ENCODE results near the gene NECTIN4. TPM values are rescaled to one million over a fixed set of nuclear protein-coding genes. Genes with fewer than 3 reads are reported as not detected.
"Not testable (repeated sequence)": the region's sequence is repeated elsewhere in the genome, so short reads cannot be mapped to it uniquely, and the experiment has no call there.

Gene NECTIN4
- total RNA-seq, 2 experiments from 2014 or later: not detected

DNA sequence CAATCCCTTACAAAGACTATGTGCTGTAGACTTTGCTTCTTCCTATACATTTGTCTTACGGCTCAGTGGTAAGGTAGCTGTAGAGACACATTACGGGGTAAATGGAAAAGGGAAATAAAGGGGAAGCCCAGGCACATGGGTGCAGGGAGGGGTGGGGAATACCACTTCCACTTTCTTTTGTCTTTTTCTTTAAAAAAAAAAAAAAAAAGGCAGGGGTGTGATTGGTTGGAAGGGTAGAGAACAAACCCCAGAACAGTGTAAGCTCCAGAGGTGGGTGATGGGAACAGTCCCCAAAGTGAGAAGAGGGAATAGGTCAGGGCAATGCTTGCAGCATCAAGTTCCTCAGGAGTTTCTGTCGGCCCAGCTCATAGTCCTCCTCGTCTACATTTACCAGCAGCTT is 32.5 kb upstream of the NECTIN4 start:
- Mint-ChIP-seq H3K36me3 (ENCODE audit: low read depth) (peaks cover 76% of the 10 kb centered on the region), H3K4me3 (no peak overlapping the region), H3K27me3 (no peaks in the 10 kb centered on the region), H3K9me3 (no peaks in the 10 kb centered on the region), H3K27ac (no peak overlapping the region), H3K4me1 (peaks cover 37% of the 10 kb centered on the region)
- no peak for DNase-seq
- POLR2A ChIA-PET: interaction anchor here (1.4 to 1.5 kb wide), 2 partner anchors 32 to 76 kb away, joined by 3 to 5 read pairs; partner anchors contain the start of genes UFC1 and USF1
- CTCF ChIA-PET: no interaction called here

DNA sequence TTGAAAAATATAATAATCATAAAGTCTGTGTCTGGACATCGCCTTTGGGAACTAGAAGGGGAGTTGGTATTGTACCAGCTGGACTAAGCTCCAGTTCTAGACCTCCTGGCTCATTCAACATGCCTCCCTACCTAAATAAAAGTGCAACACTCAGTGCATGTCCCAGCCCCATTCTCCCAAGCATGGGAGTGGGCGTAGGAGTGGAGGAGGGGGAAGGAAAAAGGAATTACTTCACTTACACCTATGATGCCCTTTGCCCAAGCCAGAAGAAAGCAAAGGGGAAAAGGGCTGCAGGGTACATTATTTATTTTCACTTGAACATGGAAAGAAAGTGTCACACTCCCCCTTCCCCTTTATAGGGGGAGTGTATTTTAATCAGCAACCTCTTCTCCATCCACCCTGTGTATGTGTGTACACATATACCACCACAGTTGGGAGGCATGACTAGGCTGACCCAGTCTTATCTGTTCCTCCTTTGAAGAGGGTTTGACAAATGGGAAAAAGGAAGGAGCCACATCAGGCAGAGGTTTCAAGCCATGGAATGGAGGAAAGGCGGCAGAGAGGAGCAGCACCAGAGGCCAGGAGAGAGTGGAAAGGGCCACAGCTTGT is 31.8 kb upstream of the NECTIN4 start:
- POLR2A ChIA-PET: interaction anchor here (1.5 kb wide), 1 partner anchor 33 kb away, joined by 5 read pairs; the partner anchor contains the start of gene UFC1
- H3K36me3 Mint-ChIP-seq (ENCODE audit: low read depth): peaks cover 71% of the 10 kb centered on the region

DNA sequence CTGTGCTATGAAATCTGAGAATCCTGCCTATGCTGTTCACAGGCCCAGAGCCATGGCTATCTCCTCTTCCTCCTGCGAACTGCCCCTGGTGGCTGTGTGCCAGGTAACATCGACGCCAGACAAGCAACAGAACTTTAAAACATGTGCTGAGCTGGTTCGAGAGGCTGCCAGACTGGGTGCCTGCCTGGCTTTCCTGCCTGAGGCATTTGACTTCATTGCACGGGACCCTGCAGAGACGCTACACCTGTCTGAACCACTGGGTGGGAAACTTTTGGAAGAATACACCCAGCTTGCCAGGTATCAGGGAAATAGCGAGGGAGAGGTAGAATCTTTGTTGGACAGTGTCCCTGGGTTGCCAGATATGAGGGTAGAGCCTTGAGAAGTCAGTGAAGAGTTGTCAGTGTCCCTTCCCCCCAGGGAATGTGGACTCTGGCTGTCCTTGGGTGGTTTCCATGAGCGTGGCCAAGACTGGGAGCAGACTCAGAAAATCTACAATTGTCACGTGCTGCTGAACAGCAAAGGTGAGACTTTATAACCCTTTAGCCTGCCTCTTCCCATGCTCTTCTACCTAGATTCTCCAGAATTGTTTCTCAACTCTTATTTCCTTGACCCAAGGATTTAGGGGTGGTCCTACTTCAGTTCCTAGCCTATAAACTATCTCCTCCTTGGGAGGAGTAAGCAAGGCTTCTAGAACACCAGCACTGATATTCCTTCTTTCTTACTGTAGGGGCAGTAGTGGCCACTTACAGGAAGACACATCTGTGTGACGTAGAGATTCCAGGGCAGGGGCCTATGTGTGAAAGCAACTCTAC is 29.9 kb upstream of the NECTIN4 start:
- peaks cover 63% of the 10 kb centered on the region for H3K36me3 Mint-ChIP-seq (ENCODE audit: low read depth)
- no peaks in the 10 kb centered on the region for H3K9me3 Mint-ChIP-seq
- H3K4me3 Mint-ChIP-seq: peak overlapping the region; percentile 93
- H3K27ac Mint-ChIP-seq: peak overlapping the region; percentile 95
- ChIA-PET CTCF (interaction anchor here (0.9 to 3.4 kb wide), 4 partner anchors 15 to 78 kb away, joined by 3 to 21 read pairs (median 6); partner anchors contain the start of genes ARHGAP30 and DEDD), POLR2A (interaction anchor here (1.3 to 3.5 kb wide), 5 partner anchors 8 to 82 kb away, joined by 5 to 21 read pairs (median 12); partner anchors contain the start of genes NDUFS2, PPOX, UFC1 and USF1)
- H3K27me3 Mint-ChIP-seq: no peaks in the 10 kb centered on the region
- H3K4me1 Mint-ChIP-seq: peaks cover 53% of the 10 kb centered on the region
- DNase-seq: peak; percentile 66

More for the DNA sequence above, 31.8 kb upstream of the NECTIN4 start:
- Mint-ChIP-seq H3K4me3 (no peak overlapping the region), H3K27ac (no peak overlapping the region), H3K4me1 (peaks cover 40% of the 10 kb centered on the region), H3K27me3 (no peaks in the 10 kb centered on the region), H3K9me3 (no peaks in the 10 kb centered on the region)
- CTCF ChIA-PET: interaction anchor here (0.8 kb wide), 1 partner anchor 105 kb away, joined by 3 read pairs; the partner anchor contains the start of gene TOMM40L
- no peak for DNase-seq

DNA sequence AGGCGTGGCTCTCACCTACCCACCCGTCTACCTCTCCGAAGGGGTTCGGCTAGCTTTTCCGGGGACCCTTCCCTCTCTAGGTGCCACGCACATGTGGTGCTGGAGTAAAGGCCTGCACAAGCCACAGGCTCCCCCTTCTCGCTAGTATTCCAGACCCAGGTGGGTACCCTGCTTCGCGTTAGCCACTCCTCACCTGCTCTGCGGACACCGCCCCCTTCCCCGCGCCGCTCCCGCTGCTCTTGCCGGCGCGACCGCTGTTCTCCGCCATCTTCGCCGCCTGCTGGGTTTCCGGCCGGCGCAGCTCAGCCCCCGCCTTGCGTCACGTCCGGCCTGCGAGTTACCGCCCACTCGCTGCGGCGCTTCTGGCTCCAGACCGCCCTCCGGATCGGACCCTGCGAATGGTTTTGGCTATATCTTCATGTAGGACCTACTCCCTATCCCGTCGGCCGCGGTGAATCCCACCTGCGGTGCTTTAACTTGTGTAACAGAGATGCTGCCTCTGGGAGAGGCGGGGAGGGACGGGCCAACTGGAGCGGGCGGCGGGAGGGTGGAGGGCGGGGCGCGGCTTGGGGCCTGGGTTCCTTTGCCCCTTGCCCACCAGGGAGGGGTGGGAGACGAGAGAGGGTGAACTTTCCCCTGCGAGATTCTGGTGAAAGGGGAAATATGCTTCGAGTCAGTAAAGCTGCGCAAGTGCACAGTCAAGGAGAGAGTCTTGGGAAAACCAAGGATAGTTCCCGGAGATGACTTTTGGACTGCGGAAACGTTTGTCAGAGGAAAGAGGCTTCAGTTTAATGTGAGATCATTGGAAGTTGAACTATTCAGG is 28.6 kb upstream of the NECTIN4 start, which contains the start of the genes NIT1 and PFDN2:
TSS of gene NIT1 (plus strand) at position 347 of the 823 bp plus-strand sequence. CDS start at position 419, 72 bp downstream.
TSS of gene PFDN2 (minus strand) at position 279 of the 823 bp plus-strand sequence. CDS start at position 268, 11 bp downstream.
- peak; percentile 89 for DNase-seq
- Mint-ChIP-seq H3K4me3 (peak within 1 kb of the TSS; percentile 93), H3K9me3 (no peaks in the 10 kb centered on the region), H3K4me1 (peaks cover 66% of the 10 kb centered on the region), H3K27ac (peak within 1 kb of the TSS; percentile 95), H3K27me3 (no peaks in the 10 kb centered on the region), H3K36me3 (ENCODE audit: low read depth) (peaks cover 63% of the 10 kb centered on the region)
- ChIA-PET POLR2A (interaction anchor here (0.8 to 3.7 kb wide), 24 partner anchors 10 to 491 kb away, joined by 3 to 27 read pairs (median 6); partner anchors contain the start of genes B4GALT3, F11R, KLHDC9 and NDUFS2), CTCF (interaction anchor here (0.5 to 3.4 kb wide), 13 partner anchors 10 to 264 kb away, joined by 3 to 21 read pairs (median 4); partner anchors contain the start of genes ARHGAP30, DEDD, KLHDC9 and TOMM40L)

DNA sequence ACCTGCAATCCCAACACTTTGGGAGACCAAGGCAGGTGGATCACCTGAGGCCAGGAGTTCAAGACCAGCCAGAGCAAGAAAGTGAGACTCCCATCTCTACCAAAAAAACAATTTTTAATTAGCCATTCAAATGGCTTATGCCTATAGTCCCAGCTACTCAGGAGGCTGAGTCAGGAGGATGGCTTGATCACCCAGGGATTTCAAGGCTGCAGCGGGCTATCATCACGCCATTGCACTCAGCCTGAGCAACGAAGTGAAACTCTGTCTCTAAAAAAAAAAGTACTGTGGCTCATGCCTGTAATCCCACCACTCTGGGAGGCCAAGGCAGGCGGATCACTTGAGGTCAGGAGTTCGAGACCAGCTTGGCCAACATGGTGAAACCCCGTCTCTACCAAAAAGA is 26.6 kb upstream of the NECTIN4 start:
- H3K4me1 Mint-ChIP-seq: peaks cover 72% of the 10 kb centered on the region
- not testable (repeated sequence) for DNase-seq
- CTCF ChIA-PET: interaction anchor here (1.2 to 3.4 kb wide), 3 partner anchors 18 to 48 kb away, joined by 3 to 21 read pairs (median 14); partner anchors contain the start of genes DEDD and KLHDC9

DNA sequence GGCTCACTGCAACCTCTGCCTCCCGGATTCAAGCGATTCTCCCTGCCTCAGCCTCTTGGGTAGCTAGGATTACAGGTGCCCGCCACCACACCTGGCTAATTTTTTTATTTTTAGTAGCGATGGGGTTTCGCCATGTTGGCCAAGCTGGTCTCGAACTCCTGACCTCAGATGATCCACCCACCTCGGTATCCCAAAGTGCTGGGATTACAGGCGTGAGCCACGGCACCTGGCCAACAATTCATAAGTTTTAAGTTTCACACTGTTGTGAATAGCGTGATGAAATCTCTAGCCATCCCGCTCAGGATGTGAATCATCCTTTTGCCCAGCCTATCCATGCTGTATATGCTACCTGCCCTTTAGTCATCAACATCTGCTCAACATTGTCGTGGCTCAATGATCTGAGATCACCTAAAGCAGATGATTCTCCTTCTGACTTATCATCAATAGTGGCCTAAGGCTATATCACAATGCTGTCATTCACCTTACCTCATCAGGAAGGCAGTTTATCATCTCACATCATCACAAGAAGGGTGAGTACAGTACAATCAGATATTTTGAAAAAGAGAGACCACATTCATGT is 25.9 kb upstream of the NECTIN4 start:
- H3K27ac Mint-ChIP-seq: peak overlapping the region; percentile 95
- peaks cover 39% of the 10 kb centered on the region for H3K36me3 Mint-ChIP-seq (ENCODE audit: low read depth)
- POLR2A ChIA-PET: interaction anchor here (1.9 to 3.7 kb wide), 2 partner anchors 16 kb away, joined by 4 to 27 read pairs; partner anchors contain the start of gene KLHDC9
- DNase-seq: peak; percentile 58
- no peaks in the 10 kb centered on the region for H3K9me3 Mint-ChIP-seq
- no peaks in the 10 kb centered on the region for H3K27me3 Mint-ChIP-seq
- peak overlapping the region; percentile 93 for H3K4me3 Mint-ChIP-seq
- CTCF ChIA-PET: no interaction called here
- H3K4me1 Mint-ChIP-seq: peaks cover 68% of the 10 kb centered on the region

More for the DNA sequence above, 26.6 kb upstream of the NECTIN4 start:
- not testable (repeated sequence) for H3K9me3 Mint-ChIP-seq, H3K27me3 Mint-ChIP-seq
- H3K27ac Mint-ChIP-seq: peak overlapping the region; percentile 95
- peak overlapping the region; percentile 93 for H3K4me3 Mint-ChIP-seq
- POLR2A ChIA-PET: interaction anchor here (2.0 to 3.7 kb wide), 5 partner anchors 17 to 198 kb away, joined by 5 to 27 read pairs (median 11); partner anchors contain the start of genes KLHDC9, SDHC, UFC1 and USF1
- H3K36me3 Mint-ChIP-seq (ENCODE audit: low read depth): peaks cover 43% of the 10 kb centered on the region

DNA sequence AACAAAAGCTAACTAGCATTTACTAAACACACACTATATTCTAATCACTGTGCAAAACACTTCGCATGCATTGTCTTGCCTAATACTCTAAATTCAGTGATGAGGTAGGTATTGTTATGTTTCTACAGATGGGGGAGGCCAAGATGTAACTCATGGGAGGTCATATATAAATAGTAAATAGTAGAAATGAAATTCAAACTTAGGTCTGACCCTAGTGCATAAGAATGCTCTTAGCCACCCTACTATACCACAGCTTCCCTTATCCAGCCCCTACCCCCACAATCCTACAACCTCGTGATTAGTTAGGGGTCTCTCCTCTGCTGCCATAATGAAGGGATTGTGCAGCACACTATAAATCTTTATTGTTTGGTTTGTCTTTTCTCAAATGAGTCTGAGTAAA is 25.2 kb upstream of the NECTIN4 start:
- ChIA-PET CTCF (no interaction called here), POLR2A (interaction anchor here (0.7 to 1.9 kb wide), 4 partner anchors 17 to 68 kb away, joined by 3 to 7 read pairs (median 4); partner anchors contain the start of genes ARHGAP30 and USF1)
- DNase-seq: no peak
- peaks cover 62% of the 10 kb centered on the region for H3K4me1 Mint-ChIP-seq
- no peak overlapping the region for H3K4me3 Mint-ChIP-seq
- H3K27me3 Mint-ChIP-seq: no peaks in the 10 kb centered on the region
- peak overlapping the region; percentile 95 for H3K27ac Mint-ChIP-seq
- peaks cover 32% of the 10 kb centered on the region for H3K36me3 Mint-ChIP-seq (ENCODE audit: low read depth)
- H3K9me3 Mint-ChIP-seq: no peaks in the 10 kb centered on the region

DNA sequence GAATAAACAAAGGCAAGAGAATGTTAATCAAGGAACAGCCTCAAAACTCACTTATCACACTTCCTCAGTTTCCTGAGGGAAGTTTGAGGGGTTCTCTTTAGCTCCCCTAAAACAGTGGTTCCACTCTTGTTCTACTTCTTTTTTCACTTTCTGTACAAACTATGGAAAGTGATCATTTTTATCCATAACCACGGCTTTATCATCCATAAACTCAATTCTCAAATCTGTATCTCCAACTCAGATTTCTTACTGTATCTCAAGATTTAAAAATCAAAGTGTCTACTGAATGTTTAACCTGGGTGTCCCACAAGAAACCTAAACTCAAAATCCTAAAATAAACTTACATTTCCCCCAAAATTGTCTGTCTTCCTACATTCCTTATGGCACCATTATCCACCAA is 24.6 kb upstream of the NECTIN4 start:
- no peak overlapping the region for H3K4me3 Mint-ChIP-seq

DNA sequence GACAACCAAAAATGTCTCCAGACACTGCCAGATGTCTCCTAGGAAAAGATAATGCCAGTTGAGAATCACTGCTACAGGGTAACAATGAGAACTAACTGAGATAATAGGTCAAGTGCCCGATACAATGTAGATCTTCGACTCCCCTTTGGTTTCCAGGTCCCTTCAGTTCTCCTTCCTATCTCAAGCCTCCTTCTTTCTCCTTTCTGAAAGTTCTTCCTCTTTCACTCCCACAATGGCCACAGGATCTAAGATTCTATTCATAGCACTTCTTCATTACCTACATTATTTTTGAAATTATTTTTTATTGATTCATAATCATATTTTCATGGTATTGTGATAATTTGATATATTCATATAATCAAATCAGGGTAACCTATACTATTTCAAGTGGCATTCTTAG is 22.2 kb upstream of the NECTIN4 start:
- Mint-ChIP-seq H3K9me3 (no peaks in the 10 kb centered on the region), H3K4me1 (peaks cover 48% of the 10 kb centered on the region), H3K36me3 (ENCODE audit: low read depth) (peaks cover 27% of the 10 kb centered on the region), H3K27ac (no peak overlapping the region), H3K4me3 (no peak overlapping the region), H3K27me3 (no peaks in the 10 kb centered on the region)
- ChIA-PET CTCF (interaction anchor here (1.2 to 1.5 kb wide), 3 partner anchors 13 to 55 kb away, joined by 3 to 6 read pairs (median 4); partner anchors contain the start of genes KLHDC9 and PPOX), POLR2A (interaction anchor here (1.2 kb wide), 1 partner anchor 43 kb away, joined by 3 read pairs; no protein-coding TSS in a partner anchor)
- DNase-seq: no peak

More for the DNA sequence above, 24.6 kb upstream of the NECTIN4 start:
- peaks cover 58% of the 10 kb centered on the region for H3K4me1 Mint-ChIP-seq
- peaks cover 30% of the 10 kb centered on the region for H3K36me3 Mint-ChIP-seq (ENCODE audit: low read depth)
- ChIA-PET CTCF (interaction anchor here (1.0 kb wide), 1 partner anchor 72 kb away, joined by 3 read pairs; no protein-coding TSS in a partner anchor), POLR2A (interaction anchor here (0.7 to 1.9 kb wide), 4 partner anchors 18 to 68 kb away, joined by 3 to 7 read pairs (median 4); partner anchors contain the start of genes ARHGAP30 and USF1)
- H3K9me3 Mint-ChIP-seq: no peaks in the 10 kb centered on the region
- no peak for DNase-seq
- H3K27me3 Mint-ChIP-seq: no peaks in the 10 kb centered on the region
- peak overlapping the region; percentile 56 for H3K27ac Mint-ChIP-seq

DNA sequence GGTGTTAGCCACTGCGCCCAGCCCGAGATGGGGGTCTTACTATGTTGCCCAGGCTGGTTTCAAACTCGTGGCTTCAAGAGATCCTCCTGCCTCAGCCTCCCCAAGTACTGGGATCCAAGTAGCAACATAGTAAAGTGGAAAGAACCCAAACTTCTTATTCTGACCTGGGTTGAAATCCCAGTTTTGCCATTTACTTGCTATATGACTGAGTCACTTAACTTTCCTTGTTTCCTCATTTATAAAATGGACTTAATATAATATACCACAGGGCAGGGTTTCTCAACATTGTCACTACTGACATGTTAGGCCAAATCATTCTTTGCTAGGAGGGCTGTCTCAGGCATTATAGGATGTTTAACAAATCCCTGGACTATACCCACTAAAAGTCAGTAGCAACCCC is 21.8 kb upstream of the NECTIN4 start:
- no peak overlapping the region for H3K27ac Mint-ChIP-seq

DNA sequence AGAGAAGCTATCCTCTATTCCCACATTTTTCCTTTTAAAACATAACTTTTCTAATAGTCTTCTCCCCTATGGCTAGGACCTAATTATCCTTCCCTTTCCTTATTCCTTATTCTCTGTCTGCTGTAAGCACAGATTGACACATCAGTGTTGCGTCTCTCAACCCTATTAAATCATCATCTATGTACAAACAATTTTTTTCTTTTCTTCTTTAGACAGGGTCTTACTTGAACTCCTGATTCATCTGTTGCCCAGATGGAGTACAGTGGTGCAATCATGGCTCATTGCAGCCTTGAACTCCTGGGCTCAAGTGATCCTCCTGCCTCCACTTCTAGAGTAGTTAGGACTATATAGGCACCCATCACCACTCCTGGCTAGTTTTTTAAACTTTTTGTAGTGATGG is 17.1 kb upstream of the NECTIN4 start:
- peaks cover 8% of the 10 kb centered on the region for H3K4me1 Mint-ChIP-seq
- H3K9me3 Mint-ChIP-seq: no peaks in the 10 kb centered on the region
- no peak overlapping the region for H3K27ac Mint-ChIP-seq
- peaks cover 21% of the 10 kb centered on the region for H3K36me3 Mint-ChIP-seq (ENCODE audit: low read depth)
- CTCF ChIA-PET: no interaction called here
- no peak for DNase-seq
- POLR2A ChIA-PET: interaction anchor here (0.8 to 0.9 kb wide), 2 partner anchors 49 to 95 kb away, joined by 3 read pairs; partner anchors contain the start of gene NDUFS2
- no peak overlapping the region for H3K4me3 Mint-ChIP-seq
- H3K27me3 Mint-ChIP-seq: no peaks in the 10 kb centered on the region

More for the DNA sequence above, 21.8 kb upstream of the NECTIN4 start:
- DNase-seq: no peak
- peaks cover 31% of the 10 kb centered on the region for H3K36me3 Mint-ChIP-seq (ENCODE audit: low read depth)
- no peaks in the 10 kb centered on the region for H3K27me3 Mint-ChIP-seq
- no peak overlapping the region for H3K4me3 Mint-ChIP-seq
- ChIA-PET POLR2A (no interaction called here), CTCF (interaction anchor here (1.4 to 1.5 kb wide), 2 partner anchors 13 to 55 kb away, joined by 4 to 6 read pairs; partner anchors contain the start of genes KLHDC9 and PPOX)
- H3K9me3 Mint-ChIP-seq: no peaks in the 10 kb centered on the region
- H3K4me1 Mint-ChIP-seq: peaks cover 43% of the 10 kb centered on the region
